SK-N-SH (cell line): ENCODE measurements around the gene MPP3.

Experiments
- CTCF ChIP-seq: fragments of 200-600 bp; sonication (generic); IDR thresholded peaks from 2 replicates; pipeline ENCODE4 v1.6.1; 2017; ENCODE audit warnings: antibody characterized with exemption, mild to moderate bottlenecking, moderate library complexity
- EZH2phosphoT487 ChIP-seq: fragments of 200-600 bp; sonication (generic); IDR thresholded peaks from 2 replicates; pipeline ENCODE4 v1.6.1; 2017; ENCODE audit warnings: low read depth, mixed run types, mild to moderate bottlenecking, antibody characterized with exemption, moderate library complexity, borderline replicate concordance
- FOXM1 ChIP-seq: IDR thresholded peaks from 2 replicates; pipeline ENCODE4 v1.4.0; 2012; ENCODE audit warnings: low read depth, mild to moderate bottlenecking
- MAX ChIP-seq: IDR thresholded peaks from 2 replicates; pipeline ENCODE4 v1.4.0; 2012; ENCODE audit warnings: low read depth
- MXI1 ChIP-seq: IDR thresholded peaks from 2 replicates; pipeline ENCODE4 v1.6.1; 2012; ENCODE audit warnings: mild to moderate bottlenecking, low read depth, low read length, improper control_type of control experiment
- RAD21 ChIP-seq: IDR thresholded peaks from 2 replicates; pipeline ENCODE4 v1.6.1; 2012; ENCODE audit warnings: mild to moderate bottlenecking, low read length
- TEAD4 ChIP-seq: IDR thresholded peaks from 2 replicates; pipeline ENCODE4 v1.4.0; 2012; ENCODE audit warnings: mild to moderate bottlenecking, borderline replicate concordance; ENCODE audit not compliant: insufficient read depth

GRCh38 chr17:43830510-43831140, 2.3 kb downstream of the MPP3 start:
- no peak for TF ChIP-seq CTCF
- no peak for TF ChIP-seq MXI1
- no peak for TF ChIP-seq MAX
- TF ChIP-seq RAD21 = no peak
- TF ChIP-seq TEAD4 = no peak
- no peak for TF ChIP-seq FOXM1
- no peak for TF ChIP-seq EZH2phosphoT487
